RKO (cell line): ENCODE results near the gene STRN3.
"Not testable (repeated sequence)": the region's sequence is repeated elsewhere in the genome, so short reads cannot be mapped to it uniquely, and the experiment has no call there.

Experiments
- DNase-seq: peaks from one replicate; pipeline ENCODE4 v3.0.0-alpha.2; 2016; ENCODE audit warnings: low spot score

STRN3 gene

GRCh38 chr14:31026077-31026449 lies at the start of gene STRN3:
Gene STRN3 (minus strand): TSS chr14:31026379. CDS start chr14:31026185, 194 bp downstream.
- DNase-seq, result no peak

- DNase-seq, result no peak
Observed at GRCh38 chr14:31075144-31075543, 49.0 kb upstream of the STRN3 start.

- DNase-seq, result no peak
Observed at GRCh38 chr14:31071151-31071550, 45.0 kb upstream of the STRN3 start.

GRCh38 chr14:31070431-31070830 lies 44.3 kb upstream of the STRN3 start:
- DNase-seq, result no peak

- no peak for DNase-seq
Observed at GRCh38 chr14:31069343-31069742, 43.2 kb upstream of the STRN3 start.

GRCh38 chr14:31068235-31068634 lies 42.1 kb upstream of the STRN3 start:
- DNase-seq, result no peak

- DNase-seq, result not testable (repeated sequence)
Observed at GRCh38 chr14:31062908-31063307, 36.7 kb upstream of the STRN3 start.

GRCh38 chr14:31060253-31060875 lies 34.2 kb upstream of the STRN3 start:
- DNase-seq, result no peak

- no peak for DNase-seq
Observed at GRCh38 chr14:31059152-31059924, 33.2 kb upstream of the STRN3 start.

- no peak for DNase-seq
Observed at GRCh38 chr14:31057701-31058364, 31.7 kb upstream of the STRN3 start.

- no peak for DNase-seq
Observed at GRCh38 chr14:31057035-31057434, 30.9 kb upstream of the STRN3 start.

GRCh38 chr14:31052905-31053586 lies 26.9 kb upstream of the STRN3 start:
- DNase-seq, result not testable (repeated sequence)

- DNase-seq, result no peak
Observed at GRCh38 chr14:31051511-31051910, 25.3 kb upstream of the STRN3 start.

GRCh38 chr14:31051023-31051422 lies 24.8 kb upstream of the STRN3 start:
- DNase-seq, result no peak

GRCh38 chr14:31047503-31047902 lies 21.3 kb upstream of the STRN3 start:
- no peak for DNase-seq

GRCh38 chr14:31045501-31046080 lies 19.4 kb upstream of the STRN3 start:
- no peak for DNase-seq

- no peak for DNase-seq
Observed at GRCh38 chr14:31043379-31043778, 17.2 kb upstream of the STRN3 start.

GRCh38 chr14:31042893-31043292 lies 16.7 kb upstream of the STRN3 start:
- DNase-seq, result not testable (repeated sequence)

- DNase-seq, result no peak
Observed at GRCh38 chr14:31042300-31042699, 16.1 kb upstream of the STRN3 start.

GRCh38 chr14:31038521-31039166 lies 12.5 kb upstream of the STRN3 start:
- no peak for DNase-seq

GRCh38 chr14:31037709-31038221 lies 11.6 kb upstream of the STRN3 start:
- no peak for DNase-seq
